GM23248 (cell line): ENCODE results near the gene ZBTB40. TPM values are rescaled to one million over a fixed set of nuclear protein-coding genes. Genes with fewer than 3 reads are reported as not detected.
A peak's percentile ranks its signal among the peaks of the same experiment; 100 is the strongest.

Experiments
- DNase-seq: peaks from one replicate; pipeline ENCODE4 v3.0.0-alpha.2; 2015
- H2AFZ ChIP-seq: fragments of 200-600 bp; sonication (generic); 2 replicates; pipeline ENCODE4 v1.6.1; 2016; ENCODE audit warnings: antibody characterized with exemption
- H3F3A ChIP-seq: fragments of 200-600 bp; sonication (generic); 2 replicates; pipeline ENCODE4 v1.6.1; 2016; ENCODE audit warnings: mild to moderate bottlenecking, antibody characterized with exemption, mixed run types; ENCODE audit not compliant: insufficient read depth
- H3K27ac ChIP-seq: fragments of 200-600 bp; sonication (generic); 2 replicates; pipeline ENCODE4 v1.5.1; 2016; ENCODE audit warnings: mild to moderate bottlenecking
- H3K27me3 ChIP-seq: fragments of 200-600 bp; sonication (generic); replicated peaks from 2 replicates; pipeline ENCODE4 v1.6.1; 2016; ENCODE audit warnings: mild to moderate bottlenecking; ENCODE audit not compliant: insufficient read depth
- H3K36me3 ChIP-seq: fragments of 200-600 bp; sonication (generic); 2 replicates; pipeline ENCODE4 v1.6.1; 2016; ENCODE audit warnings: low read depth, mild to moderate bottlenecking
- H3K4me1 ChIP-seq: fragments of 200-600 bp; sonication (generic); 2 replicates; pipeline ENCODE4 v1.6.1; 2016; ENCODE audit warnings: mild to moderate bottlenecking; ENCODE audit not compliant: insufficient read depth
- H3K4me2 ChIP-seq: fragments of 200-600 bp; sonication (generic); one replicate; pipeline ENCODE4 v1.6.1; 2016; ENCODE audit warnings: mild to moderate bottlenecking; ENCODE audit not compliant: unreplicated experiment
- H3K4me3 ChIP-seq: fragments of 200-600 bp; sonication (generic); 2 replicates; pipeline ENCODE4 v1.5.1; 2016; ENCODE audit warnings: mild to moderate bottlenecking
- H3K79me2 ChIP-seq: fragments of 200-600 bp; sonication (generic); 2 replicates; pipeline ENCODE4 v1.6.1; 2016; ENCODE audit warnings: mild to moderate bottlenecking; ENCODE audit not compliant: insufficient read depth
- H3K9ac ChIP-seq: fragments of 200-600 bp; sonication (generic); 2 replicates; pipeline ENCODE4 v1.6.1; 2016; ENCODE audit warnings: mild to moderate bottlenecking
- H3K9me2 ChIP-seq: fragments of 200-600 bp; sonication (generic); 2 replicates; pipeline ENCODE4 v1.6.1; 2016; ENCODE audit warnings: mixed run types, mild to moderate bottlenecking, moderate library complexity; ENCODE audit not compliant: insufficient read depth
- H3K9me3 ChIP-seq: fragments of 200-600 bp; sonication (generic); one replicate; pipeline ENCODE4 v1.6.1; 2017; ENCODE audit warnings: low read depth
- H4K20me1 ChIP-seq: fragments of 200-600 bp; sonication (generic); 2 replicates; pipeline ENCODE4 v1.6.0; 2016; ENCODE audit not compliant: insufficient read depth
- EZH2 ChIP-seq: fragments of 200-600 bp; sonication (generic); IDR thresholded peaks from 2 replicates; pipeline ENCODE4 v1.6.1; 2018; ENCODE audit warnings: antibody characterized with exemption, mild to moderate bottlenecking; ENCODE audit not compliant: insufficient read depth, poor library complexity, severe bottlenecking
- EZH2phosphoT487 ChIP-seq: fragments of 200-600 bp; sonication (generic); IDR thresholded peaks from 2 replicates; pipeline ENCODE4 v1.6.1; 2018; ENCODE audit warnings: antibody characterized with exemption, moderate library complexity, mild to moderate bottlenecking, low read depth; ENCODE audit not compliant: insufficient read depth
- WGBS, 2 experiments: methylation state at CpG; one replicate each; pipeline ENCODE4 v1.1.6; 2015 to 2017; ENCODE audit warnings: low lambda C conversion rate in 2 of 2, low coverage in 1 of 2; ENCODE audit errors: missing lambda C conversion rate in 2 of 2; 5-methylcytosine and 5-hydroxymethylcytosine counted together
- in situ Hi-C: fragments of 300-500 bp; cut with MboI; formaldehyde crosslinking; loops from 2 replicates; pipeline ENCODE4 v1.15.0; 2020
- polyA plus RNA-seq: library from polyadenylated mRNA; unstranded; fragments of >200 nt; fragmentation: Nextera tagmentation; extraction: Ambion mirVana; gene quantifications from 2 replicates; pipeline ENCODE4 v1.2.1, GENCODE V29; 2016
- total RNA-seq: library from RNA; depleted of rRNA; stranded (reverse); fragments of >200 nt; shearing (Covaris generic); gene quantifications from 2 replicates; pipeline ENCODE4 v1.2.3, GENCODE V29; 2014

ZBTB40 gene
- total and polyA plus RNA-seq, 2 experiments from 2014 or later: 3.3 to 8.1 TPM

GRCh38 chr1:22525211-22525610 lies 73.6 kb downstream of the ZBTB40 start:
- Histone ChIP-seq H3K9ac (no peak overlapping the region), H3K36me3 (no peaks in the 10 kb centered on the region; the same call in 1 of the 2 replicates), H3K4me3 (no peak overlapping the region), H3K4me1 (no peaks in the 10 kb centered on the region), H3K9me3 (no peaks in the 10 kb centered on the region), H4K20me1 (no peaks in the 10 kb centered on the region), H3K9me2 (no peaks in the 10 kb centered on the region), H3K27ac (no peak overlapping the region), H3K79me2 (no peaks in the 10 kb centered on the region), H2AFZ (no peak overlapping the region), H3F3A (no peaks in the 10 kb centered on the region), H3K4me2 (no peak overlapping the region), H3K27me3 (no peaks in the 10 kb centered on the region)
- no peak for TF ChIP-seq EZH2phosphoT487
- TF ChIP-seq EZH2: no peak
- in situ Hi-C loops: no loop called here
- DNase-seq: no peak
- WGBS, 2 experiments: 74 to 76% methylated on average over 3 of the region's 3 CpGs

GRCh38 chr1:22525646-22526045 lies 74.0 kb downstream of the ZBTB40 start:
- H4K20me1 ChIP-seq: no peaks in the 10 kb centered on the region
- H3K4me3 ChIP-seq: no peak overlapping the region
- no peak for DNase-seq

GRCh38 chr1:22526098-22526497 lies 74.4 kb downstream of the ZBTB40 start:
- Histone ChIP-seq H2AFZ (no peak overlapping the region), H3K4me3 (no peak overlapping the region), H3K27me3 (no peaks in the 10 kb centered on the region), H3K9ac (no peak overlapping the region), H3F3A (no peaks in the 10 kb centered on the region), H3K9me3 (no peaks in the 10 kb centered on the region), H3K4me2 (no peak overlapping the region), H3K4me1 (peaks cover 6% of the 10 kb centered on the region), H4K20me1 (no peaks in the 10 kb centered on the region), H3K27ac (no peak overlapping the region), H3K9me2 (no peaks in the 10 kb centered on the region), H3K36me3 (no peaks in the 10 kb centered on the region; the same call in 1 of the 2 replicates), H3K79me2 (no peaks in the 10 kb centered on the region)
- 83 to 87% methylated on average over 11 of the region's 11 CpGs for WGBS, 2 experiments
- in situ Hi-C loops: no loop called here
- no peak for TF ChIP-seq EZH2
- TF ChIP-seq EZH2phosphoT487: no peak
- DNase-seq: no peak

More at GRCh38 chr1:22525646-22526045, 74.0 kb downstream of the ZBTB40 start:
- TF ChIP-seq EZH2phosphoT487 (no peak), EZH2 (no peak)
- no peak overlapping the region for H3K27ac ChIP-seq
- H3K79me2 ChIP-seq: no peaks in the 10 kb centered on the region
- no peak overlapping the region for H2AFZ ChIP-seq
- no peak overlapping the region for H3K4me2 ChIP-seq
- H3K9me3 ChIP-seq: no peaks in the 10 kb centered on the region
- peaks cover 3% of the 10 kb centered on the region for H3K4me1 ChIP-seq
- no peaks in the 10 kb centered on the region for H3K27me3 ChIP-seq
- no peaks in the 10 kb centered on the region; the same call in 1 of the 2 replicates for H3K36me3 ChIP-seq
- WGBS, 2 experiments: 94 to 98% methylated on average over 11 of the region's 11 CpGs
- H3F3A ChIP-seq: no peaks in the 10 kb centered on the region
- H3K9ac ChIP-seq: no peak overlapping the region
- in situ Hi-C loops: no loop called here
- H3K9me2 ChIP-seq: no peaks in the 10 kb centered on the region

- Histone ChIP-seq H3K4me1 (peaks cover 6% of the 10 kb centered on the region), H3K36me3 (no peaks in the 10 kb centered on the region; the same call in 1 of the 2 replicates), H3K27me3 (no peaks in the 10 kb centered on the region), H3K9ac (no peak overlapping the region), H3K27ac (no peak overlapping the region), H3K9me3 (no peaks in the 10 kb centered on the region), H4K20me1 (no peaks in the 10 kb centered on the region), H3K4me2 (no peak overlapping the region), H3K9me2 (no peaks in the 10 kb centered on the region), H3K79me2 (no peaks in the 10 kb centered on the region), H3F3A (no peaks in the 10 kb centered on the region), H2AFZ (no peak overlapping the region), H3K4me3 (no peak overlapping the region)
- no peak for TF ChIP-seq EZH2phosphoT487
- no peak for DNase-seq
- 94 to 97% methylated on average over 5 of the region's 5 CpGs for WGBS, 2 experiments
- in situ Hi-C loops: no loop called here
Observed at GRCh38 chr1:22526677-22527076, 75.0 kb downstream of the ZBTB40 start.

GRCh38 chr1:22527122-22527521 lies 75.5 kb downstream of the ZBTB40 start:
- Histone ChIP-seq H2AFZ (no peak overlapping the region), H3K79me2 (no peaks in the 10 kb centered on the region), H3K4me3 (no peak overlapping the region), H3K27me3 (no peaks in the 10 kb centered on the region), H3K9ac (no peak overlapping the region), H4K20me1 (no peaks in the 10 kb centered on the region), H3K4me2 (no peak overlapping the region), H3K27ac (no peak overlapping the region), H3K9me3 (no peaks in the 10 kb centered on the region), H3F3A (no peaks in the 10 kb centered on the region), H3K36me3 (no peaks in the 10 kb centered on the region; the same call in 1 of the 2 replicates), H3K4me1 (peaks cover 6% of the 10 kb centered on the region), H3K9me2 (no peaks in the 10 kb centered on the region)
- TF ChIP-seq EZH2 (no peak), EZH2phosphoT487 (no peak)
- DNase-seq: peak; percentile 38
- in situ Hi-C loops: no loop called here
- WGBS, 2 experiments: 76 to 89% methylated on average over 7 of the region's 7 CpGs
